ENCODE data around the gene SLC6A15.

Gene SLC6A15

DNA sequence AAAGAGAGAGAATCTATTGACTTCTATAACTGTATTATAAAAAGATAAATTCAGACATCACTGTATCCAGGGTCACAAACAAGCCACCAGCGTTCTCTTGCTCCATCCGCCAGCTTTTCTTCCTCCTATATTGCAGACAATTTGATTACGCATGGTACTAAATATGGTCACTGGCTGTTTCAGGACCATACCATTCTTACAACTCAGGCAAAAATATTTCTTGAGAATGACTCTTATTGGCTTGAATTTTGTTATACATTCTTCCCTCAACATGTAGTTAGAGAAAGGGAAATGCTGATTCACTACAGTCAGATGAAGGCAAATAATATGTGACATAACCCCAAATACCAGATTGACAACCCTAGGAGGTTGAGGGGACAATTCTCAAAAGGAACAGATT, 101.3 kb downstream of the SLC6A15 start:
- H3K4me3 ChIP-seq (ENCODE audit: low read depth, low read length): no peak overlapping the region
- DNase-seq (ENCODE audit: low read depth): no peak
- TF ChIP-seq, protein P1, sequence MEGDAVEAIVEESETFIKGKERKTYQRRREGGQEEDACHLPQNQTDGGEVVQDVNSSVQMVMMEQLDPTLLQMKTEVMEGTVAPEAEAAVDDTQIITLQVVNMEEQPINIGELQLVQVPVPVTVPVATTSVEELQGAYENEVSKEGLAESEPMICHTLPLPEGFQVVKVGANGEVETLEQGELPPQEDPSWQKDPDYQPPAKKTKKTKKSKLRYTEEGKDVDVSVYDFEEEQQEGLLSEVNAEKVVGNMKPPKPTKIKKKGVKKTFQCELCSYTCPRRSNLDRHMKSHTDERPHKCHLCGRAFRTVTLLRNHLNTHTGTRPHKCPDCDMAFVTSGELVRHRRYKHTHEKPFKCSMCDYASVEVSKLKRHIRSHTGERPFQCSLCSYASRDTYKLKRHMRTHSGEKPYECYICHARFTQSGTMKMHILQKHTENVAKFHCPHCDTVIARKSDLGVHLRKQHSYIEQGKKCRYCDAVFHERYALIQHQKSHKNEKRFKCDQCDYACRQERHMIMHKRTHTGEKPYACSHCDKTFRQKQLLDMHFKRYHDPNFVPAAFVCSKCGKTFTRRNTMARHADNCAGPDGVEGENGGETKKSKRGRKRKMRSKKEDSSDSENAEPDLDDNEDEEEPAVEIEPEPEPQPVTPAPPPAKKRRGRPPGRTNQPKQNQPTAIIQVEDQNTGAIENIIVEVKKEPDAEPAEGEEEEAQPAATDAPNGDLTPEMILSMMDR (IDR thresholded peaks at IDR 0.05; ENCODE audit: low read depth, low read length, missing control alignments): no peak

DNA sequence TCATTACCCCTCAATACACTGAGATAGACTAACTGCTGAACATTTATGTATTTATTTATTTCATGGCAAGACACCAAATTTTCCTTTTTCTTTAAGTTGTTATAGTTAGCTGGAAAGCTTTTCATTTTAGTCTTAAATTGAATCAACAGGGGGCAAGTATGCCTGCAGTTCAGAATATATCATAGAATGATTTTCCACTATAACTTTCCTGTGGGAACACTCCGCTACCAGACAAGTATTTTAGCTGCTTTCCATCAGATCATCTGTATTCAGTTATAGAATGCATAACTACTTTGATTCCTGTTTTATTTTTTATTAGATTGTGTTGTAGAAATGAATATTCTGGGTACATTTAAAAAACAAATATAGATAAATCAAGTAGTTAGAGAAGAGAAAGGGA, 102.0 kb downstream of the SLC6A15 start:
- TF ChIP-seq, protein P1 (IDR thresholded peaks at IDR 0.05; ENCODE audit: low read depth, low read length, missing control alignments): no peak
- H3K4me3 ChIP-seq (ENCODE audit: low read depth, low read length): no peak overlapping the region
- DNase-seq (ENCODE audit: low read depth): no peak

Measured in GM12864 (cell line).